GM12892 (cell line): Measurements from ENCODE around the gene MNT.

Experiments
- POLR2A ChIP-seq: IDR thresholded peaks from 2 replicates; pipeline ENCODE4 v1.6.1; 2011; ENCODE audit warnings: low read depth, low read length, control low read depth
- POLR2AphosphoS5 ChIP-seq: IDR thresholded peaks from 2 replicates; pipeline ENCODE4 v1.6.1; 2011; ENCODE audit warnings: low read depth, low read length, control low read depth
- TAF1 ChIP-seq: IDR thresholded peaks from 2 replicates; pipeline ENCODE4 v1.6.1; 2011; ENCODE audit warnings: low read depth, mild to moderate bottlenecking, control low read depth, low read length, borderline replicate concordance

- no peak for TF ChIP-seq POLR2A
- no peak for TF ChIP-seq TAF1
- TF ChIP-seq POLR2AphosphoS5: no peak
Measured at GRCh38 chr17:2385240-2386210, 15.3 kb downstream of the MNT start.
